PFSK-1 (cell line): ENCODE results near the gene DNAH8.

ENCODE experiments used
- POLR2AphosphoS5 ChIP-seq: IDR thresholded peaks from 2 replicates; pipeline ENCODE4 v1.6.1; 2012; ENCODE audit warnings: low read depth, mild to moderate bottlenecking, control low read depth, low read length, moderate library complexity
- SIN3A ChIP-seq: IDR thresholded peaks from 2 replicates; pipeline ENCODE4 v1.6.1; 2012; ENCODE audit warnings: mild to moderate bottlenecking, low read length, moderate library complexity, borderline replicate concordance; ENCODE audit not compliant: insufficient read depth
- TF ChIP-seq, protein P1 (sequence below), 2 experiments: IDR thresholded peaks; 2 replicates each; pipeline versions ENCODE4 v1.6.1 to v1.8.0; 2011 to 2012; ENCODE audit warnings: low read depth in 2 of 2, low read length in 2 of 2, control low read depth in 1 of 2, inconsistent platforms in 1 of 2, mild to moderate bottlenecking in 1 of 2, moderate library complexity in 1 of 2; ENCODE audit not compliant: insufficient read depth in 1 of 2

DNA sequence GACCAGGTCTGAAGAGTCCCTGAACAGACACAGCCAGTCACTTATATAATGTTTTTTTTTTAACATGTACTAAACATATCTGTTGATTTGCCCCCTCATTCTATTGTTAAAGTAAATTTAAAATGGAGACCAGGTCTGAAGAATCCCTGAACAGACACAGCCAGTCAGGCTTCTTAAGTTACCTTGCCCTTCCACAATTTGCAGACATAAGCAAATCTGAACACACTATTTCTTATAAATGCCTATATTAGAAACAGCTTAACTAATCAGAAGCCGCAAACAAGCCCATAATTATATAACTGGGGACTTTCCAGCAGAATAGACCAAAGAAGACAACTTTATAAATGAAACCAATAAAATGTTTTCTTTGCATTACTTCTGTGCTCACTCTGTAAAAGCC lies 118.2 kb downstream of the DNAH8 start:
- no peak for TF ChIP-seq SIN3A
- TF ChIP-seq, protein P1, sequence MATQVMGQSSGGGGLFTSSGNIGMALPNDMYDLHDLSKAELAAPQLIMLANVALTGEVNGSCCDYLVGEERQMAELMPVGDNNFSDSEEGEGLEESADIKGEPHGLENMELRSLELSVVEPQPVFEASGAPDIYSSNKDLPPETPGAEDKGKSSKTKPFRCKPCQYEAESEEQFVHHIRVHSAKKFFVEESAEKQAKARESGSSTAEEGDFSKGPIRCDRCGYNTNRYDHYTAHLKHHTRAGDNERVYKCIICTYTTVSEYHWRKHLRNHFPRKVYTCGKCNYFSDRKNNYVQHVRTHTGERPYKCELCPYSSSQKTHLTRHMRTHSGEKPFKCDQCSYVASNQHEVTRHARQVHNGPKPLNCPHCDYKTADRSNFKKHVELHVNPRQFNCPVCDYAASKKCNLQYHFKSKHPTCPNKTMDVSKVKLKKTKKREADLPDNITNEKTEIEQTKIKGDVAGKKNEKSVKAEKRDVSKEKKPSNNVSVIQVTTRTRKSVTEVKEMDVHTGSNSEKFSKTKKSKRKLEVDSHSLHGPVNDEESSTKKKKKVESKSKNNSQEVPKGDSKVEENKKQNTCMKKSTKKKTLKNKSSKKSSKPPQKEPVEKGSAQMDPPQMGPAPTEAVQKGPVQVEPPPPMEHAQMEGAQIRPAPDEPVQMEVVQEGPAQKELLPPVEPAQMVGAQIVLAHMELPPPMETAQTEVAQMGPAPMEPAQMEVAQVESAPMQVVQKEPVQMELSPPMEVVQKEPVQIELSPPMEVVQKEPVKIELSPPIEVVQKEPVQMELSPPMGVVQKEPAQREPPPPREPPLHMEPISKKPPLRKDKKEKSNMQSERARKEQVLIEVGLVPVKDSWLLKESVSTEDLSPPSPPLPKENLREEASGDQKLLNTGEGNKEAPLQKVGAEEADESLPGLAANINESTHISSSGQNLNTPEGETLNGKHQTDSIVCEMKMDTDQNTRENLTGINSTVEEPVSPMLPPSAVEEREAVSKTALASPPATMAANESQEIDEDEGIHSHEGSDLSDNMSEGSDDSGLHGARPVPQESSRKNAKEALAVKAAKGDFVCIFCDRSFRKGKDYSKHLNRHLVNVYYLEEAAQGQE (IDR thresholded peaks at IDR 0.05; ENCODE audit: insufficient read depth in 1 of 2, low read depth in 2 of 2, low read length in 2 of 2) = no peak
- no peak for TF ChIP-seq POLR2AphosphoS5
